Colonic mucosa (tissue), 4 donors: Measurements from ENCODE around the gene MYOF. TPM values are rescaled to one million over a fixed set of nuclear protein-coding genes. Genes with fewer than 3 reads are reported as not detected.

ENCODE experiments used
- DNase-seq: peaks from one replicate; pipeline ENCODE4 v3.0.0-alpha.2; 2020
- H3K27ac ChIP-seq: fragments of 200-600 bp; one replicate; pipeline ENCODE4 v1.8.0; 2021
- H3K27me3 ChIP-seq: fragments of 200-600 bp; one replicate; pipeline ENCODE4 v1.8.0; 2021
- H3K36me3 ChIP-seq: fragments of 200-600 bp; one replicate; pipeline ENCODE4 v1.8.0; 2021
- H3K4me1 ChIP-seq: fragments of 200-600 bp; one replicate; pipeline ENCODE4 v1.8.0; 2021; ENCODE audit warnings: mild to moderate bottlenecking
- H3K4me3 ChIP-seq: fragments of 200-600 bp; one replicate; pipeline ENCODE4 v1.8.0; 2021
- H3K9ac ChIP-seq, 2 donors: one replicate each; pipeline ENCODE4 v1.7.0; 2013; ENCODE audit warnings: control low read depth in 2 of 2, low read depth in 2 of 2, low read length in 2 of 2
- H3K9me3 ChIP-seq: fragments of 200-600 bp; one replicate; pipeline ENCODE4 v1.8.0; 2021
- CTCF ChIP-seq: fragments of 200-600 bp; IDR thresholded peaks from one replicate; pipeline ENCODE4 v1.8.0; 2022; ENCODE audit warnings: antibody characterized with exemption, mild to moderate bottlenecking
- intact Hi-C: fragments of 100-400 bp; cut with DNase I; formaldehyde crosslinking; loops from one replicate; pipeline ENCODE4 v1.14.1; 2022
- total RNA-seq, 2 donors: library from RNA; stranded (reverse); fragmentation: NEBNext Ultra II Directional in 1 of 2; extraction: Animal tissue kit (Norgen Biotek cat#: 25700) in 1 of 2; gene quantifications; one replicate each; pipeline ENCODE4 v1.2.1, GENCODE V29; 2021
- donor health status: healthy.
- donor health status: DM: no; HTN: no; CAD: no.
- donor health status: DM: no; HTN: no; CAD: no.

Gene MYOF
- total RNA-seq, 2 donors from 2014 or later, result 88.1 to 90.9 TPM

GRCh38 chr10:93465806-93466675 lies 16.1 kb downstream of the MYOF start:
- no peaks in the 10 kb centered on the region for H3K9me3 ChIP-seq
- intact Hi-C loops, result no loop called here
- H3K4me3 ChIP-seq, result no peak overlapping the region
- H3K36me3 ChIP-seq, result no peaks in the 10 kb centered on the region
- peaks cover 7% of the 10 kb centered on the region for H3K4me1 ChIP-seq
- H3K27me3 ChIP-seq, result no peaks in the 10 kb centered on the region
- peak overlapping the region; percentile 48 to 87 for H3K9ac ChIP-seq
- TF ChIP-seq CTCF, result no peak
- DNase-seq, result peak; percentile 89
- H3K27ac ChIP-seq, result peak overlapping the region; percentile 92

- no peak overlapping the region for H3K9ac ChIP-seq
- H3K27me3 ChIP-seq, result no peaks in the 10 kb centered on the region
- TF ChIP-seq CTCF, result no peak
- intact Hi-C loops, result no loop called here
- H3K4me3 ChIP-seq, result no peak overlapping the region
- peaks cover 7% of the 10 kb centered on the region for H3K4me1 ChIP-seq
- H3K27ac ChIP-seq, result peak overlapping the region; percentile 92
- H3K36me3 ChIP-seq, result no peaks in the 10 kb centered on the region
- DNase-seq, result no peak
- H3K9me3 ChIP-seq, result no peaks in the 10 kb centered on the region
Observed at GRCh38 chr10:93464776-93465388, 17.3 kb downstream of the MYOF start.

GRCh38 chr10:93463723-93464476 lies 18.2 kb downstream of the MYOF start:
- Histone ChIP-seq H3K9ac (peak overlapping the region in 1 of 2 donors; percentile 57), H3K4me1 (peaks cover 12% of the 10 kb centered on the region), H3K27ac (peak overlapping the region; percentile 92), H3K4me3 (no peak overlapping the region), H3K9me3 (no peaks in the 10 kb centered on the region), H3K27me3 (no peaks in the 10 kb centered on the region), H3K36me3 (no peaks in the 10 kb centered on the region)
- no peak for TF ChIP-seq CTCF
- intact Hi-C loops, result no loop called here
- no peak for DNase-seq

GRCh38 chr10:93462881-93463280 lies 19.3 kb downstream of the MYOF start:
- Histone ChIP-seq H3K27me3 (no peaks in the 10 kb centered on the region), H3K9me3 (no peaks in the 10 kb centered on the region), H3K9ac (no peak overlapping the region), H3K27ac (peak overlapping the region; percentile 61), H3K36me3 (no peaks in the 10 kb centered on the region), H3K4me3 (no peak overlapping the region), H3K4me1 (peaks cover 12% of the 10 kb centered on the region)
- intact Hi-C loops, result no loop called here
- no peak for TF ChIP-seq CTCF
- no peak for DNase-seq

- H3K27ac ChIP-seq, result peak overlapping the region; percentile 61
- TF ChIP-seq CTCF, result no peak
- no peaks in the 10 kb centered on the region for H3K36me3 ChIP-seq
- peaks cover 12% of the 10 kb centered on the region for H3K4me1 ChIP-seq
- H3K4me3 ChIP-seq, result no peak overlapping the region
- intact Hi-C loops, result no loop called here
- DNase-seq, result no peak
- no peak overlapping the region for H3K9ac ChIP-seq
- no peaks in the 10 kb centered on the region for H3K9me3 ChIP-seq
- H3K27me3 ChIP-seq, result no peaks in the 10 kb centered on the region
Observed at GRCh38 chr10:93462371-93462770, 19.8 kb downstream of the MYOF start.
